Stimulated activated naive CD4-positive, alpha-beta T cell treated with Interleukin-2 at 50 U/mL for 16 hours (primary cell): Measurements from ENCODE around the gene TLNRD1.

Experiments
- DNase-seq: peaks from one replicate; lab custom pipeline; 2025; lab: John Stamatoyannopoulos, UW

The TLNRD1 gene

GRCh38 chr15:81026836-81027599, 26.3 kb downstream of the TLNRD1 start:
- DNase-seq, result no peak

GRCh38 chr15:81029414-81030300, 28.9 kb downstream of the TLNRD1 start:
- DNase-seq, result no peak

- no peak for DNase-seq
Observed at GRCh38 chr15:81030301-81030750, 29.6 kb downstream of the TLNRD1 start.

- DNase-seq, result no peak
Observed at GRCh38 chr15:81031203-81031602, 30.5 kb downstream of the TLNRD1 start.

- no peak for DNase-seq
Observed at GRCh38 chr15:81032355-81032754, 31.6 kb downstream of the TLNRD1 start.

GRCh38 chr15:81032818-81033217, 32.1 kb downstream of the TLNRD1 start:
- no peak for DNase-seq

- no peak for DNase-seq
Observed at GRCh38 chr15:81033508-81033907, 32.8 kb downstream of the TLNRD1 start.

GRCh38 chr15:81037952-81038743, 37.4 kb downstream of the TLNRD1 start:
- no peak for DNase-seq

- DNase-seq, result no peak
Observed at GRCh38 chr15:81038975-81039607, 38.4 kb downstream of the TLNRD1 start.

- no peak for DNase-seq
Observed at GRCh38 chr15:81040757-81041156, 40.0 kb downstream of the TLNRD1 start.

GRCh38 chr15:81043281-81043934, 42.7 kb downstream of the TLNRD1 start:
- no peak for DNase-seq

- no peak for DNase-seq
Observed at GRCh38 chr15:81043935-81044575, 43.3 kb downstream of the TLNRD1 start.

- no peak for DNase-seq
Observed at GRCh38 chr15:81046290-81046689, 45.6 kb downstream of the TLNRD1 start.

- no peak for DNase-seq
Observed at GRCh38 chr15:81047928-81048327, 47.2 kb downstream of the TLNRD1 start.

- DNase-seq, result no peak
Observed at GRCh38 chr15:81049835-81050234, 49.1 kb downstream of the TLNRD1 start.

- DNase-seq, result no peak
Observed at GRCh38 chr15:81050259-81050658, 49.5 kb downstream of the TLNRD1 start.

GRCh38 chr15:81050805-81051204, 50.1 kb downstream of the TLNRD1 start:
- DNase-seq, result no peak

GRCh38 chr15:81052046-81052445, 51.3 kb downstream of the TLNRD1 start:
- DNase-seq, result no peak

GRCh38 chr15:81053621-81054020, 52.9 kb downstream of the TLNRD1 start:
- no peak for DNase-seq

- no peak for DNase-seq
Observed at GRCh38 chr15:81054236-81054635, 53.5 kb downstream of the TLNRD1 start.
